GM21786 (cell line): Measurements from ENCODE around the gene FAN1.

ENCODE experiments used
- ATAC-seq: cut with Tn5 transposase; IDR thresholded peaks from one replicate; pipeline ENCODE4 v1.9.1; 2021; ENCODE audit not compliant: unreplicated experiment

FAN1 gene

DNA sequence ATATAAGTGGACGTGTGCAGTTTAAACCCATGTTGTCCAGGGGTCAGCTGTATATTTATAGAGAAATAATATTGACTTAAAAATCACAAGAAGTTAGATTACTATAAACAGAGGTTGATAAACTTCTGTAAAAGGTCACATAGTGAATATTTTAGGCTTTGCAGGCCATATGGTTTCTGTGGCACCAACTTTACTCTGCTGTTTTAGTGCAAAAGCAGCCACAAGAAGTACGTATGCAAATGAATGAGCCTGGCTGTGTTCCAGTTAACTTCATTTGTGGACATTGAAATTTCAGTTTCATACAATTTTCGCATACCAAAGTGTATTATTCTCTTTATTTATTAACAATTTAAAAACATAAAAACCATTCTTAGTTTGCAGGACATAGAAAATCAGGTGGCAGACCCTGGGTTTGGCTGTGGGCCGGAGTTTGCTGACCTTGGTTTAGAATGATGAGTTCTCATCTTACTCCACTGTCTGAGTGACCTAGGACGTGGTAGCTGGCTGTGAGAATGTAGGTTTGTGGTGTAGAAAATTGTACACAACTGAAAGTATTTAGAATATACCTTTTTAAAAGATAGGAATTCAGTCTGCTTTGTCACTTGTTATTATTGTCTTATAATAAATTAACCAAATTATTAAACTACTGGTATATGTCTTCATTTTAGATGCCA is 16.3 kb downstream of the FAN1 start:
- no peak for ATAC-seq

DNA sequence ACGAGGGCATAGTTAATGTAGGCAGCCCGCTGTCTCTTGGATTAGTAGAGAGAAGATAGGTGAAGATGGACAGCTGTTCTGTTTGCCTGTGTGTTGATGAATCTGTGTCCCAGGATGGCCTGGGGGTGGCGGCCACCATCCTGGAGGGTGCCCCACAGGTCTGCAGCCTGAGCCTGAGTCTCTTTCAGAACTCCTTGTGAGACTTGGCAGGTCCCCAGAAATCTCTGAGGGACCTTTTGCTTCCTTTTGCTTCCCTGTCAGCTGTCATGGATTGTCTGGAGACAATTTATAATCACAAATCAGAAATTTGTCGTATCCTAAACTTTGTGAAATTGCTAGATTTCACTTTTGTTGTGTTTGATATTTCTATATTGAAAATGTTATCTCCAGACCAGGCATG is 17.4 kb downstream of the FAN1 start:
- ATAC-seq: no peak

DNA sequence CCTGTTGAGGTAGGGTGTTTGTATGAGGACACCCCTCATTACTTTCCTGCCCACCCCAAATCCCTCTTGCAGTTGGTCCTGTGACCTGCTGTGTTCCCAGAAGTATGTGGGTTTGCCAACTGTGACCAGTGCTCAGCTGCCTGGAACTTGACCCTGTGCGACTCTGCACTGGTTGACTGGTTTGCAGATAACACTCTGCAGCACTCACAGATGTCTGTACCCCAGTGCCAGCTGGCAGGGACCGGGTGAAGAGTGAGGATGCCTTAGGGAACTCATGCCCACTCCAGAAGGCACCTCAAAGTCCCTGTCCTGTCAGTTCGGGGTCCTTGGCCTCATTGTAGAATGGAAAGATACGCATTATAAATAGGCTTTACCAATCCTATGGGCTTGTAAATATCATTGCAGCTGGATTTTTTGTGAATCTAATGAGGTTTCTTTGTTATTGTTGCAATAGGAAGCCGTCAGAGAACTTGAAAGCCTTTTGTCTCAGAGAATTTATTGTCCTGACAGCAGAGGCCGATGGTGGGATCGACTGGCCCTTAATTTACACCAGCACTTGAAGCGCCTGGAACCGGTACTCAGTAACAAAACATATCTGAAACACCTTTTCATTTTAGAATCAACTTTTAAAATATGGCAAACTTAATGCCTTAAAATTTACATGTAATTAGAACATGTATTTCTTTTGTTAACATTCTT is 18.2 kb downstream of the FAN1 start:
- no peak for ATAC-seq

DNA sequence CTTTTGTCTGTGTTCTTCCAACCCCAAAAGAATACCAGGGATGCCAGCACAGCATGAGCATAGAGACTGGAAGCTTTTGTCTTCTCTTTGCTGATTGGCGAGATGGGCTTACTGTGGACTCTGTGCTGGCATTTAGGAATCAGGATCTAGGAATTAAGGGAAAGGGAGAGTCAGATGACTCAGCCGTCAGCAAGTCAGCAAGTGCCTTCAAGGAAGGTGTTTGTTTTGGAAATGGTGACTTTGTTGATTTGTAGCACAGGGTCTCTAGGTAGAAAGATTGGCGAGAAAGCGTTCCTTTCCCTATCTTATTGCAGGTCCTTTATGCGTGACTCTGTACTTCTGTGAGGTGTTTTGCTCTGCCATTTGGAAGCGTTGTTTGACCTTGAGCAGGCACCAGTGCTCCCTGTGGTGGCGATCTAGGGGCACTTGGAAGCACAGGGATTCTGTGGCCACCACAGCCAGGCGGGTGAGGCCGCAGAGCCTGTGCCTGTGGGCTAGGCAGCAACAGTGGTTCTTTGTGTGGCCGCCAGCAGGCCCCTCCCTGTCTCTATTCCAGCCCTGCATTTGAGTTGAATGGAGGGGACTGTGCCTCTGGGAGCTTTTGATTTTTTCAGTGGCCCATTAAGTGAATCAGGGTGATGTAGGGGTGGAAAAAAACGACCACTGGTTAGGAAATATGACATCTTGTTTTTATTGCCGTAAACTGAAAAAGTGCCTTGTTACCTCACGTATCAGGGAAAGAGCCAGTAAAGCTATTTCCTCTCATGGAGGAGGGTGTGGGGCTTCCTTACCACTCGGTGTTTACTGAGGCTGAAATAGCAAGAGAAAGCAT is 19.0 kb downstream of the FAN1 start:
- ATAC-seq: no peak

DNA sequence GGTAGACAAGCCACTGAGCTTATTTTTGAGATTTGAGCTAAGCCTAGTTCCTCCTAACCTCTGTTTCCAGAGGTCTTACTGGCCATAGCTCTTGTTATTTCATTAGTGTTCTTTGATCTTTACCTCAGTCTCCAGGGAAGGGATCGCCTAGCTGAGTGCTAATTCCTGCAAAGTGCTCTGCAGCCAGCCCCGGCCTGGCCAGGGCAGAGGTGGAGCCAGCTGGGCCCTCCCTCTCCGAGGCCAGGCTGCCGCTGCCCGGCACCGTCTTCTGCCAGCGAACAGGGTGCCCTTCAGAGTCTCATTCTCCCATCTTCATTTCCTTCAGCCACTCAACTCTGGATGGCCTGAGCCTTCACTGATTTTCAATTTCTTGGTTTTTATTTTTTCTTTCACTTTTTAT is 19.7 kb downstream of the FAN1 start:
- ATAC-seq: no peak

DNA sequence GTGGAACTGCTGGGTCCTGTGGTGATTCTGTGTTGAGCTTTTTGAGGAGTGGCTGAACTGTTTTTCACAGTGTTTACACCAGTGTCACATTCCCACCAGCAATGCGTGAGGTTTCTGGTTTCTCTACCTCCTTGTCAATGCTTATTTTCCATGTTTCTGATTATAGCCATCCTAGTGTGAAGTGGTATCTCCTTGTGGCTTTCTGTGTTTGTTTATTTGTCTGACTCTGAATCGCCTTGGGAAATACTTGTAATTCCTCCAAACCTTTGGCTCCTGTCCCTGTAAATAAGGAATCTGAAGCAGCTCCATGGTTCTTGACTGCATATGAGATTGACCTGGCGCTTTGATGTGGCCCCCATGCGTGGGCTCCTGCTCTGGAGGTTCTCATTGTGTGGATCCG is 20.6 kb downstream of the FAN1 start:
- no peak for ATAC-seq

DNA sequence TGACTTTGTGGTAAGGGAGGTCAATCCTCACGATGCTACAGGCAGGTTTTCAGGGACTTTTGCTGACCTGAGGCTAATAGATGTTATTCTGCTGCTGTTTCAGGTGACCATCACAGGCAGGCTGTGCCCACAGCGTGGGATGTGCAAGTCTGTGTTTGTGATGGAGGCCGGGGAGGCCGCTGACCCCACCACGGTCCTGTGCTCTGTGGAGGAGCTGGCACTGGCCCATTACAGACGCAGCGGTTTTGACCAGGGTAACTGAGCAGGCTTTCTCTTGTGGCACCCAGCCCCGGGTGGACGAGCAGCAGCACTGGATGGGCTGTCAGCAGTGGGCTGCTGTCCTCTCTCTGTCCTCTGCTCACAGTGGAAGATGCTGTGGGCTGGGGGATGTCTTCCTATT is 22.0 kb downstream of the FAN1 start:
- ATAC-seq: no peak

DNA sequence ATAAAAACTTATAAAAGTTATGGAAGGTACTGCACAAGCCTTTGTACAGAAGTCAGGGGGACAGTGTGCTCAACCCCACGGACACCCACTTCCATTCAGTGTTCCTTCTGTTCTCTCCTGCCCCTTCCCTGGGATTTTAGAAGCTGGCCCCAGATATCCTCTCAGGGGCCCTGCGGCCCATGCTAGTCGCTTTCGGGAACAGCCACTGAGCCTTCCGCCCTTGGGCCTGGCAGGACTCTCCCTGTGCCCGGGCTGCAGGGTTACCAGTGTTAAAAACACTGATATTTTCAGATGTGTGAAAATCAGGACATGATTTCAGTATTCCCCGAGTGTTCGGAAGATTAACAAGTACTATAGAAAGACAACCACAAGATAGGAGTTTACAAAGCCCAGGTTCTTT is 22.4 kb downstream of the FAN1 start:
- no peak for ATAC-seq

DNA sequence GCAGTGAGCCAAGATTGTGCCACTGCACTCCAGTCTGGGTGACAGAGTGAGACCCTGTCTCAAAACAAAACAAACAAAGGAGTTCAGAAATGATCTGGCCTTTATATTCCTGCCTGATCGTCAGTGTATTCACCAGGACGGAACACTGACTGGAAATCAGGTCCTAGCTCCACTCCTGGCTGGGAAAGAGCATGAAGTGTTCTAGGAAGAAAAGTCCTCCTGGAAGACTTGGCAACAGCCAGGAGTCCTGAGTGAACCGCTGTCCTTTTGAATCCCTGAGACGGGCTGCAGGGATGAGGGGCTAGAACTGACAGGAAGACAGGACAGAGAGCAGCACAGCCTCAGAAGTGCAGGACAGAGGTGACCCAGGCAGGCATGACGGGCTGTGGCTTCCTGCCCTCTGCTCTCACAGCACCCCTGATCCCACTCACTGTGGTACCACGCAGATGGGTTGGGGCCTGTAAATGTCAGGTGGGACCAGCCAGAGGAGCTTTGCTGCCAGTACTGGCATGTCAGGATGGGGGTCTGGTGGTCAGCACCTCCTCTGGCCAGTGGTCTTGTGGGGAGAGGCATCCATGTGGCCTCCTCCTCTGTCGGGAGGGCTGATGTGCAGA is 23.5 kb downstream of the FAN1 start:
- ATAC-seq: no peak

DNA sequence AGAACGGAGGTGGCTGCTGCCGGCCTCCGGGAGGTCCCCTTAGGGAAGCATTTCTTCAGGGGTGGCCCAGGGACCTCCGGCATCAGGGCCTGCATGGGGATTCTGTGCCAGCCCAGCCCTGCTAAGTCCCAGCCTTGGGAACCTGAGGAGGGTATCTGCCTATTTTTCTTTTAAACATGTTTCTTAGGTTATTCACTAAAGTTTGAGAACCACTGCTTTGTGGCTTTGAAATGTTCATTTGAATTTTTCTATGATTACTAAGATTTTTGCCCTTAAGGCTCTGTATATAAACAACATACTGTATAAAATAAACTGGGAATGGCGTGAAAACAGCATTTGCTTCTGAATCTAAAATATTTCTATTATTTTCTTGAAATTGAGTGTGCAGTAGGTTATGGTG is 24.4 kb downstream of the FAN1 start:
- no peak for ATAC-seq

DNA sequence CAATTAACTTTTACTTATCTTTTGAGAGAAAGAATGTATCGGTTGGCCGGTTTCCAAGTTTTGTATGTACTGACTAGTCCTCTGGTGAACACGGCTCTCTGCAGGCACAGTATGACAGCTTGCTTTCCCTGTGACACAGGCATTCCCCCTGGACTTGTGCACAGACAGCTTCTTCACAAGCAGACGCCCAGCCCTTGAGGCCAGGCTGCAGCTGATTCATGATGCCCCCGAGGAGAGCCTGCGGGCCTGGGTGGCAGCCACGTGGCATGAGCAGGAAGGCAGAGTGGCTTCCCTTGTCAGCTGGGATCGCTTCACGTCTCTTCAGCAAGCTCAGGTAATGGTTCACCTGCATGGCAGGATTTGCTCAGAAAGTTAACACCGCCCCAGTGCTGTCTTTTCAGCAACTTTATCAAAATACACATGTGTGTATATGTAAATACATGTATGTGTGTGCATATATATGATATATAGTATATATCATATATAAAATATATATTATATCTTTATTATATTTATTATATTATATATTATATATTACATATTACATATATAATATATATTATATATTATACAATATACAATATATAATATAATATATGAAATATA is 25.5 kb downstream of the FAN1 start:
- ATAC-seq: no peak

DNA sequence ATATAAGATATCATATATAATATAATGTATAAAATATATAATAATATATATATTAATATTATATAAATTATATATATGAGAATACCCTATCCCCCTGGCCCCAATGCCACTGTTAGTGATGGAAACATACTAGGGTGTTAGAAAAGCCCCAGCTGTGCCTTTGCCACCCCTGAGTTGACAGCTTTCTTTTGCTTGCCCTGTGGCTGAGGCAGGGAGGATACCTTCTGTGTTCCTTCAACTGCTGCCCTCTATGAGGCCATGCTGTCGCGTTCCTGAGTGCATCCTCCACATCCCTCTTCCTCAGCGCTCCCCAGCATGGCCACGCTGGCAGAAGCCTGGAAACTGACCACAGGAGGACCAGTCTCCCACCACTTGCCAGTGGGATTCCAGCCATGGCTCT is 26.3 kb downstream of the FAN1 start:
- no peak for ATAC-seq

DNA sequence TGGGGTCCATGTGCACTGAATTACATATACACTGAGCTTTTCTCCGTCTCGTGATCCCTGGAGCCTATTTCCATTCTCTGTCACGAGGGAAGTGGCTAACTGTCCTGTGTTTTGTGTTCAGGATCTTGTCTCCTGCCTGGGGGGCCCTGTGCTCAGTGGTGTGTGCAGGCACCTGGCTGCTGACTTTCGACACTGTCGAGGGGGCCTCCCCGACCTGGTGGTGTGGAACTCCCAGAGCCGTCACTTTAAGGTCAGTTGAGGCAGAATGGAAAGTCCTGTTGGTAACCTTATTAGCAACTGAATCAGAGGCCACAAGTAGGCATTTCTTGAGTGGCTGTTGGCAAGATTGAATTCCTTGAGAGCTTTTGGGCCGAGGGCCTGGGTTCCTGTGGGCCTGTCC is 26.7 kb downstream of the FAN1 start:
- no peak for ATAC-seq

DNA sequence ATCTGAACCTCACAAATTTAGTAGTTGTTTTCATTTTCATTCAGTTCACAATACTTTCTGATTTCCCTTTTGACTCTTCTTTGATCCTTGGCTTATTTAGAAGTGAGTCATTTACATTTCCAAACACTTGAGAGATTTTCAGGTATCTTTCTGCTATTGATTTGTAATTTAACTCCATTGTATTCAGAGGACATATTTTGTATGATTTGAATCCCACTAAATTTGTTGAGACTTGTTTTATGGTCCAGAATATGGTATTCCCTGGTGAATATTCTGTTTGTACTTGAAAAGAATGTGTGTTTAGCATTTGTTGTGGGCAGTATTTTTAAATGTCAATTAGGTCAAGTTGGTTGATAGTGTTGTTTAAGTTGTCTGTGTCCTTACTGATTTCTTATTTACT is 29.6 kb downstream of the FAN1 start:
- no peak for ATAC-seq

DNA sequence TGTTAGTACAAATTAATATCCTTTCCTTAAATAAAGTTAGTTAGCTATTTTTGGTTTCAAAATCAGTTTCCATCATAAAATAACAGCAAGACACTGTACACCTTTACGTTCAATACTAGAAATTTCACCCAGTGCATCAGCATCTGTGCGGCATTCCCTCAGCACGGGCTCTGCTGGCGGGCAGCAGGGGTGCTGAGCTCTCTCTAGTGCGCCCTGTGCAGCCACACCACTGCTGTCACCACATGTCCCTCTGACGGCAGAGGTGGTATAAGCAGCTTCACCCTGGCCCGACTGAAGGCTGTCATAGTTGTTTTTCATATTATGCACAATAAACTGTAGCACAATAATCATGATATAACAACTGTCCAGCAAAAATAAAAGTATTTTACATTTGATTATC is 35.4 kb downstream of the FAN1 start:
- no peak for ATAC-seq

DNA sequence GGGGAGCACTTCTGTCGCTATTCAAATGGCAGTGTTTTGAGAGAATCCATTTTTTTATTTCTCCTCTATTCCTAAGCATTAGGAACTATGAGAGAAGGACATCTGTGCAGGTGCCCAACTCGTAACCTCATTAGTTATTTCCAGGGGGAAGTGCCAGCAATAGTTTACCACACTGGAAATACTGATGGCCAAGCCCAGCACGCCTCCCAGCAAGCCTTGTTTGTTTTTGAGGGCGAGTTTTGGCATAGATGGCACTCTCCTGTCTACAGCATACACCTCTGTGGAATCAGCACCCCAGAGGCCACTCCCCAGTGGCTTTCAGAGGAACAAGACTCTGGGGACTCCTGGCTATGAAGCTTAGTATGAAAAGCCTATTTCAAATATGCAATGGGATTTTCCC is 36.6 kb downstream of the FAN1 start:
- ATAC-seq: no peak

DNA sequence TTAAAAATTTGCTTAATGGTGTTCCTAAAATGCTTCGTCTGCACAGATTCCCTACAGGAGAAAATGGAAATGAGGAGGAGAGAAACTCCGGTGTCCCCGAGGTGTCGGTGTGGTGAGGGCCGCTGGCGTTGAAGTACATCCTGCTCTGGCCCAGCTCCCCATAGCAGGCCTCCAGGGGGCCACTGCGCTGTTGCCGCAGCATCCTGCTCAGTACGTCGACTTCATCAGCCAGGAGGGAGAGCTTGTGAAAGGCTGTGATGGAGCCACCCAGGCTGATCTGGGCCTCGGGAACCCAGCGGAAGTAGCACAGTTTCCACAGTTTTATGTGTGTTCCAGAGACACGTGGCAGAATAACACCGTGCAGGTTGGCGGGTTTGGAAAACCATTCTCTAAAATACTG is 37.8 kb downstream of the FAN1 start:
- ATAC-seq: no peak

DNA sequence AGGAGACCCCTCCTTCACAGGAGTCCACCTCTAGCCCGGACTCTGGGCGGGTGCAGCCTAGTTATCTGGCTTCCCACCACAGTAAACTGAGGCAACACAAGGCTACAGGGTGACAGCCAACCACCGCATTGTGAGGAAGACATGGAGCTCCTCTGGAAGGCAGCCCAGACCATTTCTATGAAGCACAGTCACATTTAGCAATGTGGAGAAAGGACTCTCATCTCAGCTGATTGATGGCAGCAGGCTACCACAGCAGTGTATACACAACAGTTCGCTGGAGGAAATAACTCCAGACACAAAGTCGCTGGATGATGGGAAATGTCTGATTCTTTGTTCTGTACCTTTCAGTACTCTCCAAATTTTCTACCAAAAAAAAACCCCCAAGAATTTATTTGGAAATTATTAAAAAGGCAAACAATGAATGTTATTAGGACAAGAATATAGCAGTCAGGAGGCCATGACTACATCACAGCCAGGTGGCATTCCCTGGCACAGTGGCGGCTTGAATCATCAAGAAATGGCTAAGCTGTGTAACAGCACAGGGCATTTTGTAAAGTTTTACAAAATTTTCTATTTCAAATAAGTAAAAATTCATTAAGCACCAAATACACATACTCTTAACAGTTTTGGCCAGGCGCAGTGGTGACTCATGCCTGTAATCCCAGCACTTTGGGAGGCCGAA is 40.1 kb downstream of the FAN1 start:
- ATAC-seq: no peak

DNA sequence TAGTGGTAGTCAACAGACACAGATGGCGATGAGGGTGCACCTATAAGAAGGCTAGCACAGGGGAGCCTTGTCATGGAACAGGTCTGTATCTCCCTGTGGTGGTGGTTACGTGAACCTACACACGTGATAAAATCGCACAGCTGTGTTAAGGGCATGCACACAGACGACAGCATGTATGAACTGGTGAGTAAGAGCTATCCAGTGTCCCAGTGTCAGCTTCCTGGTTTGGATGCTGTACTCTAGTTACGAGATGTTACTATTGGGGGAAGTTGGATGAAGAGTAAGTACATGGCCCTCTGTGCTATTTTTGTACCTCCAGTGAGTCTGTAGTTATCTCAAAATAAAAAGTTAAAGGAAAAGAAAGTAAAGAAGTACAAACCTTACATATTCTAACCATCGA is 49.5 kb downstream of the FAN1 start:
- no peak for ATAC-seq

DNA sequence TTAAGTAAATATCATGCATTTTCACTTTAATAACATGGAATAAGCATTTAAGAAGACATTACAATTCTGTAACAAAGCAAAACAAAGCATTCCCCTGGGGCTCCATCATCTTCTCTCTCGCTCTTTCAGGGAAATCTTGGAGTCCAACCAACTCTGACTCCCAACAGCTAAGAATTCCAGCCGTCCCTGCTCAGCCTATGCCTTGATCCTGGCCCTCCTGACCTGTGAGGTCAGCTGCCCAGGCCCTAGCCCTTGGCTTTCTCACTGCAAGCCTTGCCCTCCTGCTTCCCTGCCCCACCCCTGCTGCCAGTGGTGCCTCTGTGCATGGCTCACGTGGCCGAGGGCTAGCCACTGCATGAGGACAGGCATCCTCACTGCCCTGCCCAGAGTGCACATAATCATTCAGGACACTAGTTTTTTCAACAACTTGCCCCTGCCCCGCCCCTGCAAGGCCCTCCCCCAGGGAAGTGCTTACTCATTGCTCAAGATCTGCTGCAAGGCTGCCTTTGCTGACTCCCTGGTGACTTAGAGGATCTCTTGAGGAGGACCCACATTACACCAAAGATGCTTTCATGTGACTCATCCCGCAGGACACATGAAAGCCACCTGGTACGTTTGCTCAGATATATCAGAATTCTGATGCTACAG is 50.1 kb downstream of the FAN1 start:
- no peak for ATAC-seq
